ENCODE measurements around the gene ACLY.
"Not testable (repeated sequence)": the region's sequence is repeated elsewhere in the genome, so short reads cannot be mapped to it uniquely, and the experiment has no call there.

ACLY gene

DNA sequence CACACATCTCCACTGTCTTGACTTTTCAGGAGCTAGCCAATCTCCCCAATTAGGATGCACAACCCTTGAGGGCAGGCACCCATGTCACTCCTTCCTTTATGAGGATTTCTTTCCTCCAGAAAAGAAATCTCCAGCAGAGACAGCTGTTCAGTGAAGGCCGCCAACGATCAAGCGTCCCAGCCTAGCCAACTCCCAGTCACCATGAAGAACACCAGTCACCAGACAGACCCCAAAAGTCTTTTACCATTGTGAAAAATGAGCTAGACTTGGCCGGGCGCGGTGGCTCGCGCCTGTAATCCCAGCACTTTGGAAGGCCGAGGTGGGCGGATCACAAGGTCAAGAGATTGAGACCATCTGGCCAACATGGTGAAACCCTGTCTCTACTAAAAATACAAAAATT is 88.8 kb downstream of the ACLY start:
- not testable (repeated sequence) for DNase-seq (ENCODE audit: low read depth)

DNA sequence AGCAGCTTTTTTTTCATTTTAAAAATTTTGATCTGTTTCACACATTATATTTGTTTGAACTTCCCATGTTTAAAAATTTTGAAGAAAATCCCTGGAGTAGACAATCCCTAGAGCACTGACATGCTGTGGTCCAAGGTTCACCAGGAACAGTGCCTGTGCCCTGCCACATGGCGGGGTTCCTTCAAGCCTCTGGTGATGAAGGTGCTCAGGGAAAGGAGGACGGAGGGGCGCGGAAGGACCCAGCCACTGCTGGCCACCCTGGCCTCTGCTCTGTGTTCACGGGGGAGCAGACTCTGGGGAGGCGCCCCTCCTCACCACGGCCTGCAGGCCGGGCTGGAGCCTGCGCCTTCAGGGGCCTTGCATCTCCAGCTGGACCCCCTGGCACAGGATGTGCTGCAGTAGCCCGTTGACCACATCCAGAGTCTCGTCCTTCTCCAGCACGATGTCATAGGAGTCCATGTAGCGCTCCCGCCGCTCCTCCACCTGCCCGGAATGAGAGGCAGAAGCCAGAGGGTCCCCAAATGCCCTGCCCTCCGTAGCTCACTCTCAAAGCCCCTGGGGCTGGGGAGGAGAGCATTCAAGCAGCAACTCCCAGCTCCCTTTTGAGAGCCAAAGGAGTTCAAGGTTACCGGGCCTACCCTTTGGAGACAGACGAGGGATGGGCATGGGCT is 93.4 kb downstream of the ACLY start:
- DNase-seq (ENCODE audit: low read depth), result no peak

DNA sequence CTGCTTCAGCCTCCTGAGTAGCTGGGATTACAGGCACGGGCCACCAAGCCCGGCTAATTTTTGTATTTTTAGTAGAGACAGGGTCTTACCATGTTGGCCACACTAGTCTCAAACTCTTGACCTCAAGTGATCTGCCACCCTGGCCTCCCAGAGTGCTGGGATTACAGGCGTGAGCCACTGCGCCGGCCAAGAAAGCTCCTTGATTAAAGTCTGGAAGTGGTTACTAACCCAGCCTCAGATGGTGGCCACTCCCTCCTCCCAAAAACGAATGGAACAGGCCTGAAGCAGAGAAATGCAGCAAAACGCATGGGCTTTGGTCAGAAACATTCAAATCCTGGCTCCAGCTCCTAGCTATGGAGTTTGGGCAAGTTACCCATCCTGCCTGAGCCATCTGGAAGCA is 94.7 kb downstream of the ACLY start:
- DNase-seq (ENCODE audit: low read depth), result no peak

DNA sequence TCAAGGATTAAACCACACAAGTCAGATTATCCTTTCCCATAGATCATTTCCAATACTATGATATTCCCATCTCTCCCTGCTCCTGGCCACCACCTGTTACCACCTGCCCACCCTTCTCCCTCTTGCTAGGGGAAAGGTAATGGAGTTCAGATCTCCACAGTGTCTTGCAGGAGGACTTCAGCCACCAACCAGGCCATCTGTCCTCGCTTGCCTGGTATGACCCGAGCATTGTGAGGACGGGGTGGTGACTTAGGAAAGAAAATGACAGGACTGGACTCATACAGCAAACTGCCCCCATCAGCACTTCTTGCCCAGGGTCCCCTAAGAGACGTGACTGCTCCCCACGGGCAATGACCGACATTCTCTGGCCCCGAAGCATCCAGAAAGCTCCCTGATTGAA is 95.2 kb downstream of the ACLY start:
- DNase-seq (ENCODE audit: low read depth), result no peak

DNA sequence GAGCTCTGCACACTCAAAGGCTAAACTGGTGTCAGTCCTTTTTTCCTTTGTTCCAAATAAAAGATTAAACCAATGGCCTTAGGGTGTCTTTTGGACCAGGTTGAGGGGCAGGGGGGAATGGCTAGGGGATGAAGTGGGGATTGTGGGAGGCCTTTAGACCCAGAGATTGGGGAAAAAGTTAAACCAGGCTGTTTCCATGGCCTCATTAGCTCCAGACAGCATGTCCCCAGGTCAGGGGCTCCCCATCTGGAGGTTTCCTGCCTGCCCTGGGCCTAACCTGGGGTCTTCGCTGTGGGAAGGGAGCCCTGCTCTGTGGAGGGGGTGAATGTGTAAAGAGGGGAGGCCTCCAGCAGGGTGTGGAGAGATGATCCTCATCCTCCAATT is 95.6 kb downstream of the ACLY start:
- no peak for DNase-seq (ENCODE audit: low read depth)

DNA sequence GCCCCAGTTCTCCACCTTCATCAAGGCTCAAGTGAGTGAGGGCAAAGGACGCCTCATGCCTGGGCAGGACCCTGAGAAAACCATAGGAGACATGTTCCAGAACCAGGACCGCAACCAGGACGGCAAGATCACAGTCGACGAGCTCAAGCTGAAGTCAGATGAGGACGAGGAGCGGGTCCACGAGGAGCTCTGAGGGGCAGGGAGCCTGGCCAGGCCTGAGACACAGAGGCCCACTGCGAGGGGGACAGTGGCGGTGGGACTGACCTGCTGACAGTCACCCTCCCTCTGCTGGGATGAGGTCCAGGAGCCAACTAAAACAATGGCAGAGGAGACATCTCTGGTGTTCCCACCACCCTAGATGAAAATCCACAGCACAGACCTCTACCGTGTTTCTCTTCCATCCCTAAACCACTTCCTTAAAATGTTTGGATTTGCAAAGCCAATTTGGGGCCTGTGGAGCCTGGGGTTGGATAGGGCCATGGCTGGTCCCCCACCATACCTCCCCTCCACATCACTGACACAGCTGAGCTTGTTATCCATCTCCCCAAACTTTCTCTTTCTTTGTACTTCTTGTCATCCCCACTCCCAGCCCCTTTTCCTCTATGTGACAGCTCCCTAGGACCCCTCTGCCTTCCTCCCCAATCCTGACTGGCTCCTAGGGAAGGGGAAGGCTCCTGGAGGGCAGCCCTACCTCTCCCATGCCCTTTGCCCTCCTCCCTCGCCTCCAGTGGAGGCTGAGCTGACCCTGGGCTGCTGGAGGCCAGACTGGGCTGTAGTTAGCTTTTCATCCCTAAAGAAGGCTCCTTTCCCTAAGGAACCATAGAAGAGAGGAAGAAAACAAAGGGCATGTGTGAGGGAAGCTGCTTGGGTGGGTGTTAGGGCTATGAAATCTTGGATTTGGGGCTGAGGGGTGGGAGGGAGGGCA is 96.3 kb downstream of the ACLY start:
- DNase-seq (ENCODE audit: low read depth), result no peak

DNA sequence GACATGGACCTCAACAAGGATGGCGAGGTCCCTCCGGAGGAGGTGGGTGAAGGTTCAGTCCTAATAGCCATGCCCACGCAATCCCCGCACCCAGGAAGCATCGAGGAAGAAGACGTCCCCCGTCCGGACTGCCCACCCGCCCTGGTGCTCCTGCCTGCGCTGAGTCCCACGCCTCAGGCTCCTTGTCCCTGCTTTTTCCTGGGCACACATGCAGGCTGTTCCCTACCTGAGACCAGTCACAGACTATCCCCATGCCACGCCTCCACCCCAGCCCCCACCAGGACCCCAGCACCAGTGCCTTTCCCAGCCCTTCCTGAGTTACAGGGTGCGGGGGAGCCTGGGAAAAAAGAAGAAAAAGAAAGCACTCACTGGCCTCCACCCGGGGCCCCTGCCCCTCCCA is 97.0 kb downstream of the ACLY start:
- DNase-seq (ENCODE audit: low read depth), result no peak

DNA sequence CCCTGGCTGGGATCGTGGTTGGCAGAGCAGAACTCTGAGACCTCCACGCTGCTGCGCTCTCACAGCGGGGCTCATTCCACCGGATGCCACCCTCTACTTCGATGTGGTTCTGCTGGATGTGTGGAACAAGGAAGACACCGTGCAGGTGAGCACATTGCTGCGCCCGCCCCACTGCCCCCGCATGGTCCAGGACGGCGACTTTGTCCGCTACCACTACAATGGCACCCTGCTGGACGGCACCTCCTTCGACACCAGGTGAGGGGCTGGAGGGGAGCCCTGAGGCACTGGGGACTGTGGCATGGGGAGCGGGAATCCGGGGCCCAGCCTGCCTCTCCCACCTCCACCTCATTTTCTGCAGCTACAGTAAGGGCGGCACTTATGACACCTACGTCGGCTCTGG is 100.7 kb downstream of the ACLY start:
- DNase-seq (ENCODE audit: low read depth), result no peak
